HUES48 (cell line): Measurements from ENCODE around the gene SH2B3.

ENCODE experiments used
- H3K27ac ChIP-seq: one replicate; pipeline ENCODE4 v1.7.0; 2013; ENCODE audit warnings: low read depth, low read length, inconsistent platforms
- H3K27me3 ChIP-seq: 2 replicates; pipeline ENCODE4 v1.6.1; 2013; ENCODE audit warnings: mild to moderate bottlenecking, low read length; ENCODE audit not compliant: control insufficient read depth, insufficient read depth
- H3K36me3 ChIP-seq: 2 replicates; pipeline ENCODE4 v1.6.1; 2013; ENCODE audit warnings: low read length; ENCODE audit not compliant: control insufficient read depth, insufficient read depth
- H3K4me1 ChIP-seq: 2 replicates; pipeline ENCODE4 v1.6.1; 2013; ENCODE audit warnings: mild to moderate bottlenecking, low read length; ENCODE audit not compliant: control insufficient read depth, insufficient read depth
- H3K4me3 ChIP-seq: 2 replicates; pipeline ENCODE4 v1.5.1; 2013; ENCODE audit warnings: mild to moderate bottlenecking, low read depth, low read length
- H3K9ac ChIP-seq: 2 replicates; pipeline ENCODE4 v1.6.1; 2013; ENCODE audit warnings: mild to moderate bottlenecking, low read depth, low read length, moderate library complexity
- H3K9me3 ChIP-seq: 2 replicates; pipeline ENCODE4 v1.6.1; 2013; ENCODE audit warnings: low read length; ENCODE audit not compliant: control insufficient read depth, insufficient read depth

SH2B3 gene

DNA sequence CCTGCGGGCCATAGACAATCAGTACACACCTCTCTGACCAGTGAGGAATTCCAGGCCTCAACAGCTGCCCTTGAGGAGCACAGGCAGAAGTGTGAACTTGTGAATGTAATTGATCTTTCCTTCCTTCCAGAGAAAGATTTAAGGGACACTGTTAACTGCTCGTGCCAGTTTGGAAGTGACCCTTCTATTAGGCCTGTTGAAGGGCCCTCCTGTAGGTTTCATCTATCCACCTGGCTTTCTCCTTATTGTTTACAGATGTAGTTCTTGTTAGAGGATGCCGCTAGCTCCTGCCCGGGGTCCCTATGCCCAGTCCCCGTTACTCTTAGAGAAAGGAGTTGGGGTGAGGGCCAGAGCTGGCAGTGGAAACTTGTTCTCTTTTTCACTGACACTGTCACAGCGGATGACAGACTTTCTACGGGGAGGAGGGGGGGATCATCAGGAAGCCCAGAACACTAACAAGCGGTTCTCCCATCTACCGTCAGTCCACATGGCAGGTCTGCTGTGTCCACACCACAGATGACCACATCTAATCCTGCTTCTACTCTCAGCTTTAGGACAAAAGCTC, 42.6 kb downstream of the SH2B3 start:
- Histone ChIP-seq H3K4me1 (peaks cover 9% of the 10 kb centered on the region; the same call in 1 of the 2 replicates), H3K27ac (no peak overlapping the region)

GRCh38 chr12:111448846-111449790, 43.4 kb downstream of the SH2B3 start:
- Histone ChIP-seq H3K36me3 (peaks cover 84% of the 10 kb centered on the region), H3K27ac (no peak overlapping the region), H3K9ac (no peak overlapping the region)

More for the DNA sequence above, 42.6 kb downstream of the SH2B3 start:
- Histone ChIP-seq H3K9ac (no peak overlapping the region), H3K27me3 (no peaks in the 10 kb centered on the region), H3K9me3 (no peaks in the 10 kb centered on the region), H3K36me3 (peaks cover 77% of the 10 kb centered on the region), H3K4me3 (no peak overlapping the region)

DNA sequence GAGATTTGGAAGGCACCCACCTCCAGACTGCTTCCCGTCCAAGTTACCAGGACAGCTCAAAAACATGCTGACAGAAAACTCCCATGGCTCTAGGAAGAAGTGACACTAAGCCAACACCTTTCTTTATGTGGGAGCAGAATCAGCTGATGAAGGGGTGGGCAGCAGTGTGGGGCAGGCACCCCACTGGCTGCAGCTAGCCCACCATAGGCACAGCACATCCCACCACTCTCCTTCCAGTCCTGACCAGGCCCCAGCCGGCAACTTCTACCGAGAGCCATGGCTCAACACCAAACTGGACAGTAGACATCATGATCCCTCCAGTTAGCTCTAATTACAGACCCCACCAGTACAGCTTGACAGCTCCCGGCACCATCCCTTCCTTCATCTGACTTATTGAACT, 45.0 kb downstream of the SH2B3 start:
- Histone ChIP-seq H3K27me3 (no peaks in the 10 kb centered on the region), H3K9me3 (no peaks in the 10 kb centered on the region), H3K36me3 (peaks cover 90% of the 10 kb centered on the region), H3K4me1 (peaks cover 7% of the 10 kb centered on the region; the same call in 1 of the 2 replicates), H3K4me3 (no peak overlapping the region), H3K27ac (no peak overlapping the region), H3K9ac (no peak overlapping the region)

More at GRCh38 chr12:111448846-111449790, 43.4 kb downstream of the SH2B3 start:
- no peaks in the 10 kb centered on the region for H3K9me3 ChIP-seq
- H3K4me3 ChIP-seq, result no peak overlapping the region
- no peaks in the 10 kb centered on the region for H3K27me3 ChIP-seq
- peaks cover 9% of the 10 kb centered on the region; the same call in 1 of the 2 replicates for H3K4me1 ChIP-seq

DNA sequence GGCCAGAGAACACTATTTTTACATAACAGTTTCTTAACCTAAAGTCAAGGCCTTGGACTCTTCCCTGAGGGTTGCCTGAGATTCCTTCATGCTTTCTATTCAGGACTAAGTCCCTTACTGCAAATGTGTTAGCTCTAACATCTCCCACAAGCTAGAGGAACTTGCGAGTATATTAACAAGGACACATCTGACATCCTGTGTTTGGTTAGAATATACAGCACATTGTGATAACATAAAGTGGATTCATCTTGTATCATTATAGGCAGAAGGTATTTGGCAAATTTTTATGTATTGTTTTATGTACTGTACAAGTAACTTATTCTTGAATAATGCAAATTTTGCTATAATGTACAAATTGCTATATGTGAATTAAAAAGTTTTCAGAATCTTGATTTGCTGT, 45.5 kb downstream of the SH2B3 start:
- Histone ChIP-seq H3K4me3 (no peak overlapping the region), H3K9ac (no peak overlapping the region), H3K4me1 (peaks cover 1% of the 10 kb centered on the region; the same call in 1 of the 2 replicates), H3K9me3 (no peaks in the 10 kb centered on the region), H3K36me3 (peaks cover 90% of the 10 kb centered on the region), H3K27ac (no peak overlapping the region), H3K27me3 (no peaks in the 10 kb centered on the region)

- Histone ChIP-seq H3K4me3 (no peak overlapping the region), H3K27me3 (no peaks in the 10 kb centered on the region), H3K4me1 (no peaks in the 10 kb centered on the region), H3K9ac (no peak overlapping the region), H3K9me3 (no peaks in the 10 kb centered on the region), H3K27ac (no peak overlapping the region), H3K36me3 (peaks cover 90% of the 10 kb centered on the region)
These were observed 46.0 kb downstream of the SH2B3 start for GRCh38 chr12:111451649-111452129.

GRCh38 chr12:111453071-111453989, 47.6 kb downstream of the SH2B3 start:
- peaks cover 81% of the 10 kb centered on the region for H3K36me3 ChIP-seq
- no peak overlapping the region for H3K9ac ChIP-seq
- no peaks in the 10 kb centered on the region for H3K4me1 ChIP-seq
- H3K9me3 ChIP-seq, result no peaks in the 10 kb centered on the region
- no peak overlapping the region for H3K4me3 ChIP-seq
- no peak overlapping the region for H3K27ac ChIP-seq
- H3K27me3 ChIP-seq, result no peaks in the 10 kb centered on the region

- Histone ChIP-seq H3K9me3 (no peaks in the 10 kb centered on the region), H3K4me1 (no peaks in the 10 kb centered on the region), H3K9ac (no peak overlapping the region), H3K27me3 (no peaks in the 10 kb centered on the region), H3K36me3 (peaks cover 80% of the 10 kb centered on the region), H3K4me3 (no peak overlapping the region), H3K27ac (no peak overlapping the region)
These were observed 48.6 kb downstream of the SH2B3 start for GRCh38 chr12:111454311-111454710.

DNA sequence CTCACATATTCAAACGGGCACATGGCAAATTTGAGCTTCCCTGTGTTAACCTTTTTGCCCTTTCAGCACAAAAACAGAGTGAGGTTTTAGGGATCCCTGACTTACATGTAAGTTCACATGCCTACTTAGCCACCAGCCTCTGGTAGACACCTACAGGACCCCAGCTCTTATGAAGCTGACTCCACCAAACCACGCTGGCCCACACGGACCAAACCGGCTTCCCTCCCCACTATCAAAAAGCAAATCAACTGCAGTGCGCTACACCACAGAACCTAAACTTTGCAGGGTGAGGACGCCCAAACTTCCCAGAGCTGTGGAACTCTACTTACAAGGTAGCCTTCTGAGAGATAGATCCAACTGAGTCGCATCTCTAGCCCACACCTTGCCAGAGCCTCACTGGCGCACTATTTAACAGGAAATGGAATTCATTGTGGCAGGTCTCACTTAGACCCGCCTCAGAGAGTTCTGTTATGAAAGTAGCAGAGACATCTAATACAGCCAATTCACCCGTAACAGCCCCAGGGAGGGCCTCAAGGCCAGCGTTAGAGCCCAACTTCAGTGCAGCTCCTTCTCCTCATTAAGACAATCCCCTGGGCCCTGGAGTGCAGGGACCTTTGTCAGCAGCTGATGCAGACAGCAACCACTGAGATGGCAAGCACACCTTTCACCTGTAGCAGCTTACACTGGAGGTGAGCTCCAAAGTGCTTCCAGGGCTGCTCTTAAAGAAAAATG, 49.2 kb downstream of the SH2B3 start:
- no peak overlapping the region for H3K9ac ChIP-seq
- peaks cover 77% of the 10 kb centered on the region for H3K36me3 ChIP-seq
- H3K9me3 ChIP-seq, result no peaks in the 10 kb centered on the region
- H3K4me3 ChIP-seq, result no peak overlapping the region
- H3K27me3 ChIP-seq, result no peaks in the 10 kb centered on the region
- no peak overlapping the region for H3K27ac ChIP-seq
- no peaks in the 10 kb centered on the region for H3K4me1 ChIP-seq

GRCh38 chr12:111455448-111456320, 50.0 kb downstream of the SH2B3 start:
- no peak overlapping the region for H3K4me3 ChIP-seq
- no peaks in the 10 kb centered on the region for H3K27me3 ChIP-seq
- H3K36me3 ChIP-seq, result peaks cover 74% of the 10 kb centered on the region
- H3K9ac ChIP-seq, result no peak overlapping the region
- no peak overlapping the region for H3K27ac ChIP-seq
- no peaks in the 10 kb centered on the region for H3K9me3 ChIP-seq
- no peaks in the 10 kb centered on the region for H3K4me1 ChIP-seq
